GM12874 (cell line): ENCODE measurements around the gene PIP5K1A.

ENCODE experiments used
- TF ChIP-seq, protein P1 (sequence below): IDR thresholded peaks from 2 replicates; pipeline ENCODE4 v1.5.1; 2011; ENCODE audit warnings: low read depth, mild to moderate bottlenecking, control low read depth, low read length, moderate library complexity; ENCODE audit not compliant: insufficient read depth

The PIP5K1A gene

DNA sequence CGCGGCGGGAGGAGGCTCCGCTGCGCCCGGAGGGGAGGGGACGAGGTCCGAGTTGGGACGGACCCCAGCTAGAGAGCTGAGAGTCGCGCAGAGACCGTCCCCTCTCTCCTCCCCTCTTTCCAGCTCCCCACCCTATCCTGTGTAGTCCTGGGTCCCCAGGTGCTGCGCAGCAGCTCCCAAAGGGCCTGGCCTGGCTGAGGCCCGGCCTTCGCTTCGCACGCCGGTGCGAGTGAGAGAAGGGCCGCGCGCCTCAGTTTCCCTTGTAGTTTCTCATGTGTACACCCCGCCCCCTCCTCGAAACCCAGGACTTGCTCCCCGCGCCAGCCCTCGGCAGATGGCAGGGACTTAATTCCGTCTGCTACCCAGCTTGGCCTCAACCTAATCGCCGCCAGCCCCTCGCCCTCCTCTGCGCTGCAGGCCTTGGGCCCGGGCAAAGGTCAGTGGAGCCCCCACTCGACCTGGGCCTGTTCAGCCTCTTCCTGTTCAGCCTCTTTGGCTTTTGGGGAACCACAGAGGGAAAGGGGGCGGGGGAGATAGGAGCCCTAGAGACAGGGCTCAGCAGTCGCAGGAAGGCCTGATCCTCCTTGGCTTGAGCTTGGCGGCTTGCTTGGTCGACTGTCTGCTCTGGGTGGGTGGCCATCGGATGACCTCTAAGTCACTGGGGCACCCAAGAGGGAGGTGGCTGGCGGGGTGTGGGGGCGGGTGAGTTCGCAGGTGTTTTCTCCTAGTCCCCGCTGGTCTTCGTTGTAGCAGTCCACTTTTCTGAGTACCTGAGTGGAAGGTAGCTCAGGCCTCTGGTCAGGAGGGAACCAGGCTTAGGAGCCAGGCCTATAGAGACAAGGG is 84.8 kb downstream of the PIP5K1A start:
- TF ChIP-seq, protein P1, sequence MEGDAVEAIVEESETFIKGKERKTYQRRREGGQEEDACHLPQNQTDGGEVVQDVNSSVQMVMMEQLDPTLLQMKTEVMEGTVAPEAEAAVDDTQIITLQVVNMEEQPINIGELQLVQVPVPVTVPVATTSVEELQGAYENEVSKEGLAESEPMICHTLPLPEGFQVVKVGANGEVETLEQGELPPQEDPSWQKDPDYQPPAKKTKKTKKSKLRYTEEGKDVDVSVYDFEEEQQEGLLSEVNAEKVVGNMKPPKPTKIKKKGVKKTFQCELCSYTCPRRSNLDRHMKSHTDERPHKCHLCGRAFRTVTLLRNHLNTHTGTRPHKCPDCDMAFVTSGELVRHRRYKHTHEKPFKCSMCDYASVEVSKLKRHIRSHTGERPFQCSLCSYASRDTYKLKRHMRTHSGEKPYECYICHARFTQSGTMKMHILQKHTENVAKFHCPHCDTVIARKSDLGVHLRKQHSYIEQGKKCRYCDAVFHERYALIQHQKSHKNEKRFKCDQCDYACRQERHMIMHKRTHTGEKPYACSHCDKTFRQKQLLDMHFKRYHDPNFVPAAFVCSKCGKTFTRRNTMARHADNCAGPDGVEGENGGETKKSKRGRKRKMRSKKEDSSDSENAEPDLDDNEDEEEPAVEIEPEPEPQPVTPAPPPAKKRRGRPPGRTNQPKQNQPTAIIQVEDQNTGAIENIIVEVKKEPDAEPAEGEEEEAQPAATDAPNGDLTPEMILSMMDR = no peak

DNA sequence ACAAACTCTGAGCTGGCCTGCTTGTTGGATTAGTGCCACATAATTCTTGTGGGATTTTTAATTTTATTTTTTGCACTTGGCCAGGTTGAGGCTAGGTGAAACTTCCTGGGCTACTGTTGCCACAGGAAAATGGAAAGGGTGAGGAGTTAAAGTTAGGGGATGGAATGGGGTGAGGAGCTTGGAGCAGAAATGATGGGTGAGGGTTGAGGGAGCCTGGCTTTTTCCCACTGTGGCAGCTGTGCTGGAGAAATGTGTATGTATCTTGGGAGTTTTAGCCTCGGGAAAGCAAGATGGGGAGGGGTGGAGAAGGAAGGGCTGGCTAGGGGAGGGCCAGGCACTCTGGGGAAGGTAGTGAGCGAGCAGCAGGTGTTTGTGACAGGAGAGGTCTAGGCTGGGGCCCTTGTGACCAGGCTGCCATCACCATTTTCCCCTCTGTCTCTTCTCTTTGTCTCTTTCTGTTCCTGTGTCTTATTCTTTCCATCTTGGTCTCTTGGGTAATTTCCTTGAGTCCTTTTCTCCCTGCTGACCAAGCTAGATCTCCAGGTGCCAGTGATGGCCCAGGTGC is 85.7 kb downstream of the PIP5K1A start:
- TF ChIP-seq, protein P1 = no peak

DNA sequence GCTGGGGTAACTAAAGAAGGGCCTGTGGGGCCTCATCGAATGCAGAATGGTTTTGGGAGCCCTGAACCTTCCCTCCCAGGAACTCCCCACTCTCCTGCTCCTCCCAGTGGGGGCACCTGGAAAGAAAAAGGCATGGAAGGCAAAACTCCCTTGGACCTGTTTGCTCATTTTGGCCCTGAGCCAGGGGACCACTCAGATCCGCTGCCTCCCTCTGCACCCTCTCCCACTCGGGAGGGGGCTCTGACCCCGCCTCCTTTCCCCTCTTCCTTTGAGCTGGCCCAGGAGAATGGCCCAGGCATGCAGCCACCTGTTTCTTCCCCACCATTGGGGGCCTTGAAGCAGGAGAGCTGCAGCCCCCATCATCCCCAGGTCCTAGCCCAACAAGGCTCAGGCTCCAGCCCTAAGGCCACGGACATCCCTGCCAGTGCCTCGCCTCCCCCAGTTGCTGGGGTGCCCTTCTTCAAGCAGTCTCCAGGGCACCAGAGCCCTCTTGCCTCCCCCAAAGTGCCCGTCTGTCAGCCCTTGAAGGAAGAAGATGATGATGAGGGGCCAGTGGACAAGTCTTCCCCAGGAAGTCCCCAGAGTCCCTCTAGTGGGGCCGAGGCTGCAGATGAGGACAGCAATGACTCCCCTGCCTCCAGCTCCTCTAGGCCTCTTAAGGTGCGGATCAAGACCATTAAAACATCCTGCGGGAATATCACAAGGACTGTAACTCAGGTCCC is 88.4 kb downstream of the PIP5K1A start:
- TF ChIP-seq, protein P1 = no peak

DNA sequence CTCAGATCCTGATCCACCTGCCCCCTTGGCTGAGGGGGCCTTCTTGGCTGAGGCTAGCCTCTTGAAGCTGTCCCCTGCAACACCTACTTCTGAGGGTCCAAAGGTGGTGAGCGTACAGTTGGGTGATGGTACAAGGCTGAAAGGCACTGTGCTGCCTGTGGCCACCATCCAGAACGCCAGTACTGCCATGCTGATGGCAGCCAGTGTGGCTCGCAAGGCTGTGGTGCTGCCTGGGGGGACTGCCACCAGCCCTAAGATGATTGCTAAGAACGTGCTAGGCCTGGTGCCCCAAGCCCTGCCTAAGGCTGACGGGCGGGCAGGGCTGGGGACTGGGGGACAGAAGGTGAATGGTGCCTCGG is 89.0 kb downstream of the PIP5K1A start:
- TF ChIP-seq, protein P1 = no peak

DNA sequence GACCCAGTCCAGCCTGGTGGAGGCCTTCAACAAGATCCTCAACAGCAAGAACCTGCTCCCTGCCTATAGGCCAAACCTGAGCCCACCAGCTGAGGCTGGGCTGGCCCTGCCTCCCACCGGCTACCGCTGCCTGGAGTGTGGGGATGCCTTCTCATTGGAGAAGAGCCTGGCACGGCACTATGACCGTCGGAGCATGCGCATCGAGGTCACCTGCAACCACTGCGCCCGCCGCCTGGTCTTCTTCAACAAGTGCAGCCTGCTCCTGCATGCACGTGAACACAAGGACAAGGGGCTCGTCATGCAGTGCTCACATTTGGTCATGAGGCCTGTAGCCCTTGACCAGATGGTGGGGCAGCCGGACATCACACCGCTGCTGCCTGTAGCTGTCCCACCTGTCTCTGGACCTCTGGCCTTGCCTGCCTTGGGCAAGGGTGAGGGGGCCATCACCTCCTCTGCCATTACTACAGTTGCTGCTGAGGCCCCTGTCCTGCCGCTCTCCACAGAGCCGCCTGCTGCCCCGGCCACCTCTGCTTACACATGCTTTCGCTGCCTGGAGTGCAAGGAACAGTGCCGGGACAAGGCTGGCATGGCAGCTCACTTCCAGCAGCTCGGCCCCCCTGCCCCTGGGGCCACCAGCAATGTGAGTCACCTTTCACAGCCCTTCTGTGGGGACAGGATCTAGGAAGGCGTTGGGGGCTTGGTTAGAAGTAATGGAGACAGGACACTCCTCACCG is 89.6 kb downstream of the PIP5K1A start:
- TF ChIP-seq, protein P1 = no peak

DNA sequence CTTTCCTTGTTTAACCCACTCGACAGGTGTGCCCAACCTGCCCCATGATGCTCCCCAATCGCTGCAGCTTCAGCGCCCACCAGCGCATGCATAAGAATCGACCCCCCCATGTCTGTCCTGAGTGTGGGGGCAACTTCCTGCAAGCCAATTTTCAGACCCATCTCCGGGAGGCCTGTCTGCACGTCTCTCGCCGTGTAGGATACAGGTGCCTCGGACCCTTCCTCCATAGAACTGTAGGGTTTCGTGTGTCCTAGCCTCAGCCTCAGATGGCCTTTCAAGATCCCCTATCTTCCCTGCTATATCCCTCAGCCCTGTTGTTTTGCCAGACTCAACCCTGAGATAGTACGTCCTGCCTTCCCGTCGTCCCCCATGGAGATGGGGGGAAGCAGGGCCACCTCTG is 90.2 kb downstream of the PIP5K1A start:
- TF ChIP-seq, protein P1 = no peak
